Superior temporal gyrus (tissue), 1 donor: Measurements from ENCODE around the gene RASSF6.
"Not testable (repeated sequence)": the region's sequence is repeated elsewhere in the genome, so short reads cannot be mapped to it uniquely, and the experiment has no call there.

ENCODE experiments used
- DNase-seq: peaks from one replicate; pipeline ENCODE4 v3.0.0-alpha.2; 2016; ENCODE audit errors: extremely low spot score

Gene RASSF6

GRCh38 chr4:73577371-73577770, 42.9 kb downstream of the RASSF6 start:
- DNase-seq, result no peak

GRCh38 chr4:73576381-73576780, 43.9 kb downstream of the RASSF6 start:
- DNase-seq, result no peak

- no peak for DNase-seq
Observed at GRCh38 chr4:73575660-73576059, 44.6 kb downstream of the RASSF6 start.

- peak; percentile 65 for DNase-seq
Observed at GRCh38 chr4:73573794-73574528, 46.3 kb downstream of the RASSF6 start.

GRCh38 chr4:73550865-73551264, 69.4 kb downstream of the RASSF6 start:
- not testable (repeated sequence) for DNase-seq

GRCh38 chr4:73544620-73545019, 75.6 kb downstream of the RASSF6 start:
- no peak for DNase-seq

DNA sequence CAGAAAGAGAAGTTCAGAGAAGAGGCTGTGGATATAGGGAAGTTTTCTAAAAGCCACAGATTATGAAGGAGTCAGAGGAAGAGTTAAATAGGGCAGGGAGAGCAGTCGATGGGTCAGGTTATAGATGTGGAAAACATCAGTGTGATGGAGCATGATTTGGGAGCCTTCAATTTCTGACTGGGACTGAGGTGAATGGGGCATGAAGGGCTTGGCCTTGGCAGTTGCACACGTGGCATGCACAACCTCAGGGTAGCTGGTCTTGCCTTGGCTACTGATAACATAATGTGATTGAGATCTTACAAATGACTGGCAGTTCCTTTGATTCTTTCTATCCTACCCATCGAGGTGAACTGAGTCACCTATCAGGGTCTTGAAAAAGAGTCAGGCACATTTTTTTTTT, 79.0 kb downstream of the RASSF6 start:
- DNase-seq, result no peak

- DNase-seq, result no peak
Observed at GRCh38 chr4:73540826-73541225, 79.4 kb downstream of the RASSF6 start.

- DNase-seq, result no peak
Observed at GRCh38 chr4:73539386-73539785, 80.8 kb downstream of the RASSF6 start.

DNA sequence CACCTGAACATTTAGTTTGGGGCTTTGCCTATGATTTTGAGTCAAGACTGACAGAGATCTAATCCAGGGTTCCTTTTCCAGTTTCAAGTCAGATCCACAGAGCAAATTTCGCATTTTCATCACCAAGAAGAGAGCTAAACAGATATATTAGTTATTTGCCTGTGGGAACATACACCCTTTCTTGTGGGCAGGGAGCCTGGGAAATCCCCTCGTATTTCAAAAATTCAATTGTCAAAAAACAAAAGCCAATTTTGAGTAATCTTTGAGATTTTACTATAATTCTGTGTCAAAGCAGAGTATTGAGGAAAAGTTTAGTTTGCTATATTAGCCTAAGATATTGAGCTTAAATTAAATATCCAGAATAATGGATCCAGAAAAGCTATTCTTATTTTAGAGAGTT, 82.1 kb downstream of the RASSF6 start:
- no peak for DNase-seq

- no peak for DNase-seq
Observed at GRCh38 chr4:73533515-73534422, 86.5 kb downstream of the RASSF6 start.

DNA sequence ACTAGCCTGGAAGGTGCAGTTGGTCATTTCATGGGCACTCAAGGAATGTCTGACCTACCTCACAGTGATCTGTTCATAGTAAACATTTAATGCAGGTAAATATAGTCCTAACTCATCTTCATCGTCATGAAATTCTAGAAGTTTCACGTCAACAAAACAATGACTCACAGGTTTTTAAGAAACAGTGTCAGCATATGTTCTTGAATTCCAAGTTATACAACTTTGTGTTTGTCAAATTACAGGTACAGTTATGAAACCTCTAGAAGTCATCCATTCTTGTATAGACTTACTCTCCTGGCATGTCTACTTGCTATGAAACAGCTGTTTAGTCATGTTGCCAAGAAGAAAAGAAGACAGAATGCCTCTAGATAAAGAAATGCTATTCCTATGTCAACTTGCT, 92.1 kb downstream of the RASSF6 start:
- peak; percentile 35 for DNase-seq

DNA sequence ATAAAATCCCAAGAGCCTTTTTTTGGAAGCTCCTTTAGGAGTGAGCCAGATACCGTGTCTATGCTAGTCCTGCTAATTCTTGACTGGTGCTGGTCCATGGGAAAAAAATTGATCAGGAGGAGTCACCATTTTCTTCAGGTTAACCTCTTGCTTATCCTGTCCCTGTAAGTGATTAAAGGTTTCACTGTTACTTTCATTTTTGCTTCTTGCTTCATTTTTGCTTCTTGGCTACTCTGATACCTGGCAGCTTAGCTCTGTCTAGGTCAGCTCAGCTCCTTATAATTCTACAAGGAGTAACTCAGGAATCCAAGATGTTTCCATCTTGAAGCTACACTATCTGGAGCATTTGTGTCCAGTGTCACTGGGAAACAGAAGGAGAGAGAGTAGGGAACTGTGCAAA, 93.0 kb downstream of the RASSF6 start:
- no peak for DNase-seq

DNA sequence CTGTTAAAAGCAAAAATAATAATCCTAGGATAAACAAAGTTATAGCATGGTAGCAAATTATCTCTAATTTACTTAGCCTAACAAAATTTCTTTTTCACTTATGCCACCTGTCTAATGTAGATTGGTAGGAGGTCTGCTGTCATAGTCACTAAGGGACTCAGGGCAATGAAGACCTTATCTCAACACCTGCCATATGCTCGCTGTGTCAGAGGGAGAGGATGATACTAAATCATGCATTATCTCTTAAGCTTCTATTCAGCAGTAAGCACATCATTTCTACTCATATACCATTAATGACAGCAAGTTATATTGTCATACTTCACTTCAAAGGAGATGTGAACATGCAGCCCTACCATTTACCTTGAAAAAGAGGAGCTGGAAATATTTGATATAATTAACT, 94.6 kb downstream of the RASSF6 start:
- no peak for DNase-seq

DNA sequence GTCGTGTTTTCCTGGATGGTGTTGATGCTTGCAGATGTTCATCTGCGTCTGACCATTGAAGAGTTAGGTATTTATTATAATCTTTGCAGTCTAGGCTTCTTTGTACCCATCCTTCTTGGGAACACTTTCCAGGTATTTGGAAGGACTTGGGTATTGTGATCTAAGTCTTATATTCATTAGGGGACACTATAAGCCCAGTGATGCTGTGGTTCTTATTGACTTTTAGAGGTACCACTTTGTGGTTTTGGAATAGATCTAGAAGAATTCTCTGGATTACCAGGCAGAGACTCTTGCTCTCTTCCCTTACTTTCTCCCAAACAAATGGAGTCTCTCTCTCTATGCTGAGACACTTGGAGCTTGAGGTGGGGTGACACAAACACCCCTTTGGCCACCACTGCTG, 97.1 kb downstream of the RASSF6 start:
- no peak for DNase-seq
